T-helper 1 cell (primary cell): Measurements from ENCODE around the gene PRDM8.

Experiments used
- DNase-seq, 5 donors: peaks; one replicate each; pipeline ENCODE4 v3.0.0-alpha.2; 2012 to 2020

The PRDM8 gene

GRCh38 chr4:80202190-80202711, 4.9 kb downstream of the PRDM8 start:
- DNase-seq: peak; percentile 64 to 78 (median 75)

DNA sequence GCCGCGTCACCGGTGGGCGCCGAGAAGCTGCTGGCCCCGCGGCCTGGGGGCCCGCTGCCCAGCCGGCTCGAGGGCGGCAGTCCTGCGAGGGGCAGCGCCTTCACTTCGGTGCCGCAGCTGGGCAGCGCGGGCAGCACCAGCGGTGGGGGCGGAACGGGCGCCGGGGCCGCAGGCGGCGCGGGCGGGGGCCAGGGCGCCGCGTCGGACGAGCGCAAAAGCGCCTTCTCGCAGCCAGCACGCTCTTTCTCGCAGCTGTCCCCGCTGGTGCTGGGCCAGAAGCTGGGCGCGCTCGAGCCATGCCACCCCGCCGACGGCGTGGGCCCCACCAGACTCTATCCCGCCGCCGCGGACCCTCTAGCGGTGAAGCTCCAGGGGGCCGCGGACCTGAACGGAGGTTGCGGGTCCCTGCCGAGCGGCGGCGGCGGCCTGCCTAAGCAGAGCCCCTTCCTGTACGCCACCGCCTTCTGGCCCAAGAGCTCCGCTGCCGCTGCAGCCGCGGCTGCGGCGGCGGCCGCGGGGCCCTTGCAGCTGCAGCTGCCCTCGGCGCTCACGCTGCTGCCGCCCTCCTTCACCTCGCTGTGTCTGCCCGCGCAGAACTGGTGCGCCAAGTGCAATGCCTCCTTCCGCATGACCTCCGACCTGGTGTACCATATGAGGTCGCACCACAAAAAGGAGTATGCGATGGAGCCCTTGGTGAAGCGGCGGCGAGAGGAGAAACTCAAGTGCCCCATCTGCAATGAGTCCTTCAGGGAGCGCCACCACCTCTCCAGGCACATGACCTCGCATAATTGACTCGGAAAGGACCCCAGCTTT, 5.6 kb downstream of the PRDM8 start:
- DNase-seq: peak in 4 of 5 donors; percentile 19 to 83 (median 42)

- DNase-seq: no peak
Observed at GRCh38 chr4:80204433-80205011, 7.2 kb downstream of the PRDM8 start.

- DNase-seq: no peak
Observed at GRCh38 chr4:80206111-80206510, 8.8 kb downstream of the PRDM8 start.

GRCh38 chr4:80206521-80207171, 9.3 kb downstream of the PRDM8 start:
- DNase-seq: no peak

- no peak for DNase-seq
Observed at GRCh38 chr4:80207172-80207583, 9.9 kb downstream of the PRDM8 start.

DNA sequence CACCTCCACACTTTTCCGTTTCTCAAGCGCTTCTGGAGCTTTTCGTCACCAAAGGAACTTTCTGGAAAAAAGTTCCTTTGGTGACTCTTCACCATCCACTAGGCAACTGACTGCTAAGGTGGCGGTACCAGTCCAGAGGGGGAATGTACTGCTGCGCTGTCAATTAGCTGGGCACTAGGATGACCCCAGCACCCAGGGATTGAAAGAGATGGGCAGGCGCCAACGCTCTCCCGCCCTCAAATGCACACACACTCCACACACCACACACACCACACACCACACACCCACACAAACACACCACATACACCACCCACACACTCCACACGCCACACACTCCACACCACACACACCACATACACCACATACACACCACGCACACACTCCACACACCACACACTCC, 10.4 kb downstream of the PRDM8 start:
- DNase-seq: no peak

GRCh38 chr4:80208610-80209339, 11.5 kb downstream of the PRDM8 start:
- DNase-seq: no peak

GRCh38 chr4:80209340-80209701, 12.0 kb downstream of the PRDM8 start:
- no peak for DNase-seq

- no peak for DNase-seq
Observed at GRCh38 chr4:80210549-80210948, 13.2 kb downstream of the PRDM8 start.

DNA sequence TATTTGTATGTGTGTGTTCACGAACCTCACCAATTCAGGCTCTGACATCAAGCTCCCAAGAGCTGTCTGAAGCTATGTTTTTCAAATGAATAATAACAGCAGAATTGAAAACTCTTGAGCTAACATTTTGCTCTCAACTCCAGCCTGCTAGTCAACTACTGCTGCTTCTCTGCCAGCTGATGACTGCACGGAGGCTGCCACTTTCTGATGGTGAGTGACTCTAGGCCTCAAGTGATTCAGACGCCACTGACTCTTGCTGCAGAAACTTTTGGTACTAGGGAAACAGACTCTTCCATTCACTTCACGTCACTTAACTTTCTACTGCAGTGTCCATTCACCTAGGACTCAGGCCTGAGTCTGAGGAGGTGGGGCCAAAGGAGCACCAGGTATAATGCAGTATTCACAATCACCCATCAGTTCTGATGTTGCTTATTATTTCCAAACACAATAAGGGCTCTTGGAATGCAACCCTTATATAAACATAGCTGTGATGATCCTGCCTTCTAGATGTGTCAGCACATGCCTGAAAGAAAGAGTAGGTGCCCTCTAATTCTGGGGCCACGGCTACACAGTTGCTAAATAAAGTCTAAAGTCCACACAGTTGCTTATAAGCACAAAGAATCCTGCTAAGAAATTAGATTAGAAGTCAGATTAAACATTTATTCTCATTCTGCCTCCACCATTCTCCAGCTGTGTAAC, 16.0 kb downstream of the PRDM8 start:
- DNase-seq: no peak

DNA sequence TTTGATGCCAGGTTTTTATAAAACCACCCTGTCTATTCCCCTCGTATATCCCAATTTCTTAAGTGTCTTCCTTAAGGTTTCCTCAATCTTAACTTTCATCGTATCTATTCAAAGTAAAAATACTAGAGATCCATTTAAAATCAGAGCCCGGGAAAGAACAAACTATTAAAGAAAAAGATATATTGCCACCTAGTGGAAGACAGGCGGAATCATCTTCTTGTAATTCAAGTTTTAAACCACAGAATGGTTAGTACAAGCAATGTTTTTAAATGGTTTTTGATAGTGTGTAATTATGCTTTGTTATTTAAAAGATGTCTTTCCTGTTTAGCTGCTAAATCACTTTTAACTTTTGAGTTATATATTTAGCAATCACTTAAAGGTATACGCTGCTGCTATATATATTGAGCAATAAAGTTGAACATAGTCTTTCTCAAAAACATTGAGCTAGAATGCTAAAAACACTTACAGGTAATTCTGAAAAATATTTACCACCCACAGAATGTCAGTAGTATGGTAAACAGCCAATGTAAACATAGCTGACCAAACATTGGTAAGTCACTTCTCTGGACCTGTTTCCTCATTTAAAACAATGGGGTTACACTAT, 18.2 kb downstream of the PRDM8 start:
- peak in 1 of 5 donors; percentile 42 for DNase-seq

DNA sequence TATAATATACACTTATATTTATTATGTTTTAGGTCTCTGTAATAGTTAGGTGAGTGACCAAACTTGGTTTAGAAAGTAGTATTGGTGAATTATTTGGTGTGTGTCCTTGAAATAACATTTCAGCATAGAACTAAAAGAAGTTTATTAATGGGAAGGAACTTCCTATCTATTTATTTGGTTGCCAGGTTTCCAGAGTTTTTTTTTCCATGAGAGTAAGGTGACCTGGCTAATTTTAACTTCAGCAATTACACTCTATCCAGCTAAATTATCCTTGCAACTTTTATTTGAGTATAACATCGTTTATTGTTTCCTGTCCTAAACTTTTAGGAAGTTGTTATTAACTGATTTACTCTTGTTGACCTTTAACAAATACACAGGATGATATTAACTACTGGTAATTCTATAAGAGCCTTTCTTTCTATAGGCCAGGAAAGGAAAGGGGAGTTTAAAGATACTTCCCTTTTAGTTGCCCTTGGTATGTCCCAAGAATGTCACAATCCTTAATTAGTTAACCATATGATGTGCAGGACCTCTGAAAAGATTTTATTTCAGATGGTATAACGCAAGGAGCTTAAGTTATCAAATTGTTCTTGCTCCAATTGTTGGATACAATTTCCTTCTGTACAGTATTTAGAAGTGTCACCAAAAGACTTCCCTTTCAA, 18.9 kb downstream of the PRDM8 start:
- no peak for DNase-seq

GRCh38 chr4:80219301-80220025, 22.2 kb downstream of the PRDM8 start:
- no peak for DNase-seq

DNA sequence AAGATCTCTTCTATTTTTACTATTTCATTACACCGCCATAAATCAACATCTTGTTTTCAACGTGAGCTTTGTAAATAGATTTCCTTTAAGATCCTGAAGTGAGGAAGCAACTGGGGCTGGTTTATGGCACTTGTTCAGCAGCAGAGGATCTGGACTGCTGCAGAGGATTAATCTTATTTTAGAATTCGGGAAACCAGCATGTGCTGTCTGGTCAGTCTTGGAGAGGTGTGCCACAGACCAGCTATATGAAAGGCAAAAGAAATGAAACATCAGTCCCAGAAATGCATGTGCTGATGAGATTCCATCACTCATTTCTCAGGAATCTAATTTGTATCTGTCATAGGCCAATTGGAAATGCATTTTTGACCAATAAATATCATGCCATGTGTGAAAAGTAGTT, 23.4 kb downstream of the PRDM8 start:
- DNase-seq: no peak

DNA sequence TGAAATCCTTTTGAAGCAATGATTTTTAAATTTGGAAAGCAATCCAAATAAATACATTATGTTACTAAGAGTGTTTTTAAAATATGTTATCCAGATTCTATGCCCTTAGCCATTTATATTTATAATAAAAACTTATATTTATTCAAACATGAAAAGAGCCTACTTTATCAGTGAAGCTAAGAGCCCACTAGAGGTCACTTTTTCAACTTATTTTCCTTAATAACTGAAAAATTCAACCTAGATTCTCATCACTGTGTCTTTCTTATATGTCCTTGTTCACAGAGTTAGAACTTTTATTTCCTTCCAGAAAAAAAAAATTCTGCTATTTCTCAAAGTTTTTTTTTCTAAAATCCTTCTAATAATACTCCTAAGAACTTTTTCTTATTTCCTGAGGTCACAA, 23.9 kb downstream of the PRDM8 start:
- no peak for DNase-seq

- no peak for DNase-seq
Observed at GRCh38 chr4:80225595-80225994, 28.3 kb downstream of the PRDM8 start.

DNA sequence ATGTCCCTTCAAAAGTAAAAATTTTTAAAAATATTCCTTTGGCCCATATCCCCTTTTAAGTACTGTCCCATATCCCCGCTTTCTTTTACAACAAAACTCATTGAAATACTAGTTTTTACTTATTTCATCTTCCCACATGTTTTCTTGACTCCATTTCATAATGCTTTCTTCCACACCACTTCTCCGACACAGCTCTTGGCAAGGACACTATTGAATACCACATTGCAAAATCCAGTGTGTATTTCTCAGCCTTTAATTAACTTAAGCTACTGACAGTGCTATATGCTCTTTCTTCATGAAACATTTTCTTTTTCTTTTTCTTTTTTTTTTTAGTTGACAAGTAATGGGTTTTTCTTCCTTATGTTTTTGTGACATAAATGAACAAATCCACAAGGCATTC, 28.8 kb downstream of the PRDM8 start:
- DNase-seq: no peak

- no peak for DNase-seq
Observed at GRCh38 chr4:80228460-80228859, 31.2 kb downstream of the PRDM8 start.

DNA sequence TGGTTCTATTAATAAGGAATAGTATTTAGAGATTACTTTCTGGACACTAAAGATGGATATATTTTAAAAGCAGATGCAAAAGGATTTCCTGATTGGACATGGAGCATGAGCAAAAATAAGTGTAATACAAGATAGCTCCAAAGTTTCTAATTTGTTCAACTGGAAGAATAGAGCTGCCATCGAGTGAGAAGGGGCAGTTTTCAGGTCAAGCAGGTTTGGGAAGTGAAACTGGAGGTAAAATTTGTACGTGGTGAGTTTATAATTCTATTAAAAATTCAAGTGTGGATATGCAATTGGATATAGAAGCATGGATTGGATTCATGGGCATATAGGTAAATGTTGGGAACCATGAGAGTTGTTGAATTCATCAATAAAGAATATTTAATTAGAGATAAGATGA, 31.8 kb downstream of the PRDM8 start:
- no peak for DNase-seq

GRCh38 chr4:80229590-80229989, 32.3 kb downstream of the PRDM8 start:
- no peak for DNase-seq
